ENCODE results near the gene TNNT3.

The TNNT3 gene

GRCh38 chr11:1968454-1969002, 49.0 kb downstream of the TNNT3 start:
- Mint-ChIP-seq H3K27me3 (no peaks in the 10 kb centered on the region), H3K27ac (no peak overlapping the region), H3K4me1 (no peaks in the 10 kb centered on the region), H3K36me3 (no peaks in the 10 kb centered on the region), H3K4me3 (no peak overlapping the region), H3K9me3 (no peaks in the 10 kb centered on the region)

- Mint-ChIP-seq H3K36me3 (no peaks in the 10 kb centered on the region), H3K4me3 (no peak overlapping the region), H3K27ac (no peak overlapping the region), H3K4me1 (no peaks in the 10 kb centered on the region), H3K27me3 (no peaks in the 10 kb centered on the region), H3K9me3 (no peaks in the 10 kb centered on the region)
Measured at GRCh38 chr11:1969035-1969434, 49.5 kb downstream of the TNNT3 start.

- Mint-ChIP-seq H3K9me3 (no peaks in the 10 kb centered on the region), H3K27ac (no peak overlapping the region), H3K4me1 (no peaks in the 10 kb centered on the region), H3K4me3 (no peak overlapping the region), H3K36me3 (no peaks in the 10 kb centered on the region), H3K27me3 (no peaks in the 10 kb centered on the region)
Measured at GRCh38 chr11:1969776-1970175, 50.3 kb downstream of the TNNT3 start.

GRCh38 chr11:1970956-1971355, 51.5 kb downstream of the TNNT3 start:
- H3K27ac Mint-ChIP-seq, result no peak overlapping the region
- no peaks in the 10 kb centered on the region for H3K4me1 Mint-ChIP-seq
- H3K27me3 Mint-ChIP-seq, result no peaks in the 10 kb centered on the region
- no peaks in the 10 kb centered on the region for H3K9me3 Mint-ChIP-seq
- H3K36me3 Mint-ChIP-seq, result no peaks in the 10 kb centered on the region
- no peak overlapping the region for H3K4me3 Mint-ChIP-seq

- H3K4me1 Mint-ChIP-seq, result no peaks in the 10 kb centered on the region
- no peaks in the 10 kb centered on the region for H3K9me3 Mint-ChIP-seq
- no peaks in the 10 kb centered on the region for H3K36me3 Mint-ChIP-seq
- no peak overlapping the region for H3K4me3 Mint-ChIP-seq
- H3K27me3 Mint-ChIP-seq, result no peaks in the 10 kb centered on the region
- H3K27ac Mint-ChIP-seq, result no peak overlapping the region
Measured at GRCh38 chr11:1975185-1975584, 55.7 kb downstream of the TNNT3 start.

GRCh38 chr11:1978720-1979473, 59.4 kb downstream of the TNNT3 start:
- no peak overlapping the region for H3K27ac Mint-ChIP-seq
- no peaks in the 10 kb centered on the region for H3K27me3 Mint-ChIP-seq
- H3K4me1 Mint-ChIP-seq, result no peaks in the 10 kb centered on the region
- H3K36me3 Mint-ChIP-seq, result no peaks in the 10 kb centered on the region
- H3K9me3 Mint-ChIP-seq, result no peaks in the 10 kb centered on the region
- H3K4me3 Mint-ChIP-seq, result no peak overlapping the region

GRCh38 chr11:1979607-1980006, 60.1 kb downstream of the TNNT3 start:
- Mint-ChIP-seq H3K27me3 (no peaks in the 10 kb centered on the region), H3K4me1 (no peaks in the 10 kb centered on the region), H3K9me3 (no peaks in the 10 kb centered on the region), H3K4me3 (no peak overlapping the region), H3K27ac (no peak overlapping the region), H3K36me3 (no peaks in the 10 kb centered on the region)

- Mint-ChIP-seq H3K36me3 (no peaks in the 10 kb centered on the region), H3K9me3 (no peaks in the 10 kb centered on the region), H3K4me3 (no peak overlapping the region), H3K27ac (no peak overlapping the region), H3K27me3 (no peaks in the 10 kb centered on the region), H3K4me1 (no peaks in the 10 kb centered on the region)
Measured at GRCh38 chr11:1982873-1983600, 63.5 kb downstream of the TNNT3 start.

GRCh38 chr11:1983601-1983961, 64.1 kb downstream of the TNNT3 start:
- H3K27me3 Mint-ChIP-seq, result no peaks in the 10 kb centered on the region
- no peak overlapping the region for H3K4me3 Mint-ChIP-seq
- no peaks in the 10 kb centered on the region for H3K4me1 Mint-ChIP-seq
- H3K27ac Mint-ChIP-seq, result no peak overlapping the region
- H3K9me3 Mint-ChIP-seq, result no peaks in the 10 kb centered on the region
- no peaks in the 10 kb centered on the region for H3K36me3 Mint-ChIP-seq

- Mint-ChIP-seq H3K4me3 (no peak overlapping the region), H3K36me3 (no peaks in the 10 kb centered on the region), H3K4me1 (no peaks in the 10 kb centered on the region), H3K9me3 (no peaks in the 10 kb centered on the region), H3K27ac (no peak overlapping the region), H3K27me3 (no peaks in the 10 kb centered on the region)
Measured at GRCh38 chr11:1987024-1987423, 67.5 kb downstream of the TNNT3 start.

- Mint-ChIP-seq H3K4me3 (no peak overlapping the region), H3K4me1 (no peaks in the 10 kb centered on the region), H3K27ac (no peak overlapping the region)
Measured at GRCh38 chr11:1988174-1988573, 68.7 kb downstream of the TNNT3 start.

More at GRCh38 chr11:1988174-1988573, 68.7 kb downstream of the TNNT3 start:
- H3K9me3 Mint-ChIP-seq, result no peaks in the 10 kb centered on the region
- H3K27me3 Mint-ChIP-seq, result no peaks in the 10 kb centered on the region
- H3K36me3 Mint-ChIP-seq, result no peaks in the 10 kb centered on the region
